SU-DHL-6 (cell line): Measurements from ENCODE around the gene AFF3.

Source experiments
- H2AFZ ChIP-seq: fragments of 200-600 bp; sonication (generic); 2 replicates; pipeline ENCODE4 v1.6.1; 2014; ENCODE audit warnings: low read depth, mild to moderate bottlenecking, moderate library complexity, mixed read lengths, antibody characterized with exemption, low read length; ENCODE audit not compliant: severe bottlenecking
- H3F3A ChIP-seq: fragments of 200-600 bp; shearing (Covaris generic); 2 replicates; pipeline ENCODE4 v1.6.0; 2016; ENCODE audit warnings: antibody characterized with exemption, mild to moderate bottlenecking; ENCODE audit not compliant: insufficient read depth
- H3K27ac ChIP-seq: fragments of 200-600 bp; sonication (generic); 2 replicates; pipeline ENCODE4 v1.5.1; 2016; ENCODE audit warnings: low read depth, mild to moderate bottlenecking, low read length, moderate library complexity, mixed read lengths
- H3K27me3 ChIP-seq: fragments of 200-600 bp; sonication (generic), shearing (Covaris generic); 2 replicates; pipeline ENCODE4 v1.6.0; 2014; ENCODE audit warnings: mild to moderate bottlenecking, low read length
- H3K36me3 ChIP-seq: fragments of 200-600 bp; sonication (generic); 2 replicates; pipeline ENCODE4 v1.6.1; 2014; ENCODE audit warnings: mild to moderate bottlenecking, low read length, mixed read lengths
- H3K4me2 ChIP-seq: fragments of 300-600, 200-600 bp; shearing (Covaris generic), sonication (generic); 2 replicates; pipeline ENCODE4 v1.6.0; 2014; ENCODE audit warnings: low read length, low read depth, mild to moderate bottlenecking; ENCODE audit not compliant: poor library complexity, severe bottlenecking
- H3K4me3 ChIP-seq: fragments of 200-600 bp; sonication (generic); 2 replicates; pipeline ENCODE4 v1.5.1; 2014; ENCODE audit warnings: antibody characterized with exemption, low read length, mild to moderate bottlenecking, mixed read lengths; ENCODE audit not compliant: insufficient read depth, poor library complexity, severe bottlenecking
- H3K79me2 ChIP-seq: fragments of 200-600 bp; sonication (generic); 2 replicates; pipeline ENCODE4 v1.6.1; 2014; ENCODE audit warnings: mild to moderate bottlenecking, low read length, moderate library complexity; ENCODE audit not compliant: insufficient read depth
- H3K9ac ChIP-seq: fragments of 200-600 bp; sonication (generic); 2 replicates; pipeline ENCODE4 v1.7.0; 2014; ENCODE audit warnings: mild to moderate bottlenecking, low read length
- H3K9me2 ChIP-seq: fragments of 200-600 bp; sonication (generic); replicated peaks from 2 replicates; pipeline ENCODE4 v1.6.1; 2014; ENCODE audit warnings: low read length; ENCODE audit not compliant: insufficient read depth
- H3K9me3 ChIP-seq: fragments of 200-600 bp; sonication (generic); 2 replicates; pipeline ENCODE4 v1.6.1; 2014; ENCODE audit warnings: low read length, mixed read lengths; ENCODE audit not compliant: insufficient read depth
- H4K20me1 ChIP-seq: fragments of 200-600 bp; sonication (generic); 2 replicates; pipeline ENCODE4 v1.6.1; 2014; ENCODE audit warnings: low read depth, mild to moderate bottlenecking, antibody characterized with exemption, low read length, moderate library complexity, mixed read lengths
- CTCF ChIP-seq: fragments of 200-600 bp; sonication (generic); IDR thresholded peaks from one replicate; pipeline ENCODE4 v1.5.1; 2017; ENCODE audit warnings: antibody characterized with exemption, mild to moderate bottlenecking, low read length, moderate library complexity; ENCODE audit not compliant: insufficient read depth, poor library complexity, severe bottlenecking
- EZH2phosphoT487 ChIP-seq: fragments of 200-600 bp; sonication (generic), shearing (Covaris generic); conservative IDR thresholded peaks from 2 replicates; pipeline ENCODE4 v1.6.1; 2018; ENCODE audit warnings: mild to moderate bottlenecking, antibody characterized with exemption, low read length, moderate library complexity, mixed read lengths

AFF3 gene

GRCh38 chr2:99701503-99701902 is 440.9 kb downstream of the AFF3 start:
- no peaks in the 10 kb centered on the region for H3K79me2 ChIP-seq
- no peaks in the 10 kb centered on the region for H3K9me2 ChIP-seq
- H2AFZ ChIP-seq, result no peak overlapping the region
- H3F3A ChIP-seq, result no peaks in the 10 kb centered on the region
- no peaks in the 10 kb centered on the region for H3K36me3 ChIP-seq
- H3K4me2 ChIP-seq, result no peak overlapping the region
- H3K27ac ChIP-seq, result no peak overlapping the region
- no peak for TF ChIP-seq CTCF
- TF ChIP-seq EZH2phosphoT487, result no peak
- H3K9ac ChIP-seq, result no peak overlapping the region
- no peaks in the 10 kb centered on the region for H3K9me3 ChIP-seq
- no peaks in the 10 kb centered on the region for H3K27me3 ChIP-seq
- no peak overlapping the region for H3K4me3 ChIP-seq
- no peaks in the 10 kb centered on the region for H4K20me1 ChIP-seq

- H3K9ac ChIP-seq, result no peak overlapping the region
- H3K27ac ChIP-seq, result no peak overlapping the region
- TF ChIP-seq EZH2phosphoT487 (no peak), CTCF (no peak)
- H3K9me2 ChIP-seq, result no peaks in the 10 kb centered on the region
- H3K27me3 ChIP-seq, result no peaks in the 10 kb centered on the region
- no peak overlapping the region for H3K4me2 ChIP-seq
- no peak overlapping the region for H3K4me3 ChIP-seq
- no peaks in the 10 kb centered on the region for H3F3A ChIP-seq
- no peaks in the 10 kb centered on the region for H4K20me1 ChIP-seq
- H3K36me3 ChIP-seq, result no peaks in the 10 kb centered on the region
- H3K9me3 ChIP-seq, result no peaks in the 10 kb centered on the region
- no peak overlapping the region for H2AFZ ChIP-seq
- no peaks in the 10 kb centered on the region for H3K79me2 ChIP-seq
These were observed 441.6 kb downstream of the AFF3 start for GRCh38 chr2:99700482-99701398.

- Histone ChIP-seq H3F3A (no peaks in the 10 kb centered on the region), H3K27me3 (no peaks in the 10 kb centered on the region), H3K4me2 (no peak overlapping the region), H3K27ac (no peak overlapping the region), H3K9ac (no peak overlapping the region), H3K9me2 (no peaks in the 10 kb centered on the region), H3K36me3 (no peaks in the 10 kb centered on the region), H3K79me2 (no peaks in the 10 kb centered on the region), H4K20me1 (no peaks in the 10 kb centered on the region), H3K4me3 (no peak overlapping the region), H2AFZ (no peak overlapping the region), H3K9me3 (no peaks in the 10 kb centered on the region)
- TF ChIP-seq EZH2phosphoT487 (no peak), CTCF (no peak)
These were observed 443.5 kb downstream of the AFF3 start for GRCh38 chr2:99698896-99699295.
